KBM-7 (cell line): ENCODE measurements around the gene DVL3.

Experiments
- DNase-seq: peaks from one replicate; pipeline ENCODE4 v3.0.0-alpha.2; 2015
- in situ Hi-C: fragments of 300-500 bp; cut with MboI; formaldehyde crosslinking; loops from 2 replicates; pipeline ENCODE4 v1.14.3; 2020; ENCODE audit warnings: low sequenced_read_pairs, low pct_unique_long_range_greater_than_20kb, mixed read lengths

The DVL3 gene

GRCh38 chr3:184193991-184194539 lies 38.9 kb downstream of the DVL3 start:
- in situ Hi-C loops: no loop called here
- no peak for DNase-seq

DNA sequence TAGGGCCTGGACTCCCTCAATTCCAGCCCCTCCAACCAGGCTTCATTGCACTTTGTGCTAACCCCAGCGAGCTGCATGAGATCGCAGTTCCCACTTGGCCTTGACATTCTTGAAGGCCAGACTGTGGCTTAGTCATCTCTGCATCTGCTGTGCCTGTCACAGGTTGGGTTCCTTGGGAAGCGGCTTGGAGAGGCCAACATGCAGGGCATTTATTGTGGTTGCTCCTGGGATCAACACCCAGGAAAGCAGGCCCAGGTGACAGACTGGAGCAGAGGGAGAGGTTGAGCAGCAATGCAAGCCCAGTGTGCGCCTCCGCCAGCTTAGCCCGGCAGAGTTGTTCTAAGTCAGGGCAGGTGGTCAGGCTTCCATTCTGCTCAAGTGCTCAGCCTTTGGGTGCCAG lies 41.4 kb downstream of the DVL3 start:
- in situ Hi-C loops: no loop called here
- no peak for DNase-seq

GRCh38 chr3:184198509-184198908 lies 43.3 kb downstream of the DVL3 start:
- DNase-seq: no peak
- in situ Hi-C loops: no loop called here

DNA sequence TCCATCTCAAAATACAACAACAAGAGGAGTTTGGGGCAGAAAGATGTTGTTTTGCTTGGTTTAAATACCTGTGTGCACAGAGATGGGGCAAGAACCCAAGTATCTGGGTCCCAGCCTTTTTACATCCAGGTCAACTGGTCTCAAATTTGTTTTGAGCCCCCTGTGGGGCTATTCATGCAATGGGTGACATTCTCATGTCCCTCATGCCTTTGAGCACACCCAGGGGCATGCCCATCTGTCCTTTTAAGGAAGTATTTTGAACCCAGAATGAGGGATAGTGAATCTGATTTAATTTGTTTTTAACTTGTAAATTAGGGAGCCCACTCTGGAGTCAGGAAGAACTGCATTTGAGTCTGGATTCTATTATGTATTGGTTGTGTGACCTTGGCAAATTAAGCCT lies 45.6 kb downstream of the DVL3 start:
- in situ Hi-C loops: no loop called here
- no peak for DNase-seq

- no peak for DNase-seq
- in situ Hi-C loops: no loop called here
Observed at GRCh38 chr3:184203526-184203925, 48.3 kb downstream of the DVL3 start.

DNA sequence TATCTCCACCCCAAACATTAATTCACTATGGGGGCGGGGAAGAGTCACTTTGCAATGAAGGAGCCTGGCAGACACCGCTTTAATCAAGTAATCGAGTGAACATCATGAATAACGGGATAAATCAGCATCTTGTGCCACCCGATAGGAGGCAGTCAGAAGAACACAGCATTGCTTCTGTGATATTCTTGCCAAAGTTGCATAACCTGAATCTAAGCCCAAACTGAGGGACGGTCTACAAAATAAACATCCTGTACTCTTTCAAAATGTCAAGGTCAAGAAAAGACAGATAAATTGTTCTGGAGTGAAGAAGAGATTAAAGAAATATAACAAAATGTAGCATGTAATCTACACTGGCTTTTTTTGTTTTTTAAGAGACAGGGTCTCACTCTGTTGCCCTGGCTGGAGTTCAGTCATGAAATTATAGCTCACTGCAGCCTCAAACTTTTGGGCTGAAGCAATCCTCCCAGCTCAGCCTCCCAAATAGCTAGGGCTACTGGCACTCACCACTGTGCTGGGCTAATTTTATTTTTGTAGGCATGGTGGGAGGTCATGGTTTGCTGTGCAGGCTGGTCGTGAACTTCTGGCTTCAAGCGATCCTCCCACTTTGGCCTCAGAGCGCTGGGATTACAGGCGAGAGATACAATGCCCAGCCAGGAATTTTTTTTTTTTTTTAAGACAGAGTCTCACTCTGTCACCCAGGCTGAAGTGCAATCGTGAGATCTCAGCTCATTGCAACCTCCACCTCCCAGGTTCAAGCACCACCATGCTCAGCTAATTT lies 54.2 kb downstream of the DVL3 start:
- in situ Hi-C loops: no loop called here
- no peak for DNase-seq

DNA sequence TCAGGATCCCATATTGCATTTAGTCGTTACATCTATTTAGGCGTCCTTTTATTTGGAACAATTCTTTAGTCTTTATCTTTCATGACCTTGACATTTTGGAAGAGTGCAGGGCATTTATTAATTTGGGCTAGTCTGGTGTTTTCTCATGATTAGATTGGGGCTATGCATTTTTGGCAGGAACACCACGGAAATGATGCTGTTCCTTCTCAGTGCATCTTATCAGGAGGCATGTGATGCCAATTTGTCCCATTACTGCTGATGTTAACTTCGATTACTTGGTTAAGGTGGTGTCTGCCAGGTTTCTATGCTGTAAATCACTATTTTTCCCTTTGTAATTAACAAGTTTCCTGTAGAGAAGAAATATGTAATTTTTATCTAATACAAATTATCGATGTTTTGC lies 56.1 kb downstream of the DVL3 start:
- no peak for DNase-seq
- in situ Hi-C loops: no loop called here

- DNase-seq: no peak
- in situ Hi-C loops: no loop called here
Observed at GRCh38 chr3:184211718-184212117, 56.5 kb downstream of the DVL3 start.

DNA sequence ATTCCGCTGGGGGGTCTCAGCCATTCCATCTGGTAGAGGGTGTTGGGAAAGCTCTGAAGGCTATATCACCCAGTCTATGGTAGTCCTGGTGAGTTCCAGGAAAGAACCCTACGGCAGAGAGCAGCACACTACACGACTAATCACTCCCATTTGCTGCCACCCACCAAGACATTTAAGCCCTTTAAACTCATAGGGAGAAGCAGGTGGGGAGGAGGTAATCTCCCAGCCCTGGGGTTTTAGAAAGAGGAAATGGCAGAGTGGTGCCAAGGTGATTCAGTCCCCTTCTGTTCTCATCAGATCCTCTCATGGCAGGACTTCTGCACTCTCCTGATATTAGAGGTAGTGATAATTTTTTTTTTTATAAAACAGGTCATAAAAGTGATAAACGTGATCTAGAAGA lies 63.6 kb downstream of the DVL3 start:
- no peak for DNase-seq
- in situ Hi-C loops: no loop called here

DNA sequence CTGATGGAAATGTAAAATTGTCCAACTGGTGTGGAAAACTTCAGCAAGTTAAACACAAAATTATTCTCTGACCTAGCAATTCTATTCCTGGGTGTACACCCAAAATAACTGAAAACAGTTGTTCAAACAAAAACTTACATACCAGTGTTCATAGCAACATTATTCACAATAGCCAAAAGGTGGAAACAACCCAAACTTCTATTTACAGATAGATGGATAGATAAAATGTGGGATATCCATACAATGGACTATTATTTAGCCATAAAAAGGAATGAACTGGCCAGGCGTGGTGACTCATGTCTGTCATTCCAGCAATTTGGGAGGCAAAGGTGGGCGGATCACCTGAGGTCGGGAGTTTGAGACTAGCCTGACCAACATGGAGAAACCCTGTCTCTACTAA lies 67.3 kb downstream of the DVL3 start:
- in situ Hi-C loops: no loop called here
- no peak for DNase-seq
